GM19452 (cell line): ENCODE data around the gene LPCAT4.
"Not testable (repeated sequence)": the region's sequence is repeated elsewhere in the genome, so short reads cannot be mapped to it uniquely, and the experiment has no call there.

Source experiments
- ATAC-seq: cut with Tn5 transposase; IDR thresholded peaks from one replicate; pipeline ENCODE4 v1.9.1; 2021; ENCODE audit not compliant: unreplicated experiment

LPCAT4 gene

GRCh38 chr15:34364041-34364440, 3.0 kb downstream of the LPCAT4 start:
- ATAC-seq: no peak

DNA sequence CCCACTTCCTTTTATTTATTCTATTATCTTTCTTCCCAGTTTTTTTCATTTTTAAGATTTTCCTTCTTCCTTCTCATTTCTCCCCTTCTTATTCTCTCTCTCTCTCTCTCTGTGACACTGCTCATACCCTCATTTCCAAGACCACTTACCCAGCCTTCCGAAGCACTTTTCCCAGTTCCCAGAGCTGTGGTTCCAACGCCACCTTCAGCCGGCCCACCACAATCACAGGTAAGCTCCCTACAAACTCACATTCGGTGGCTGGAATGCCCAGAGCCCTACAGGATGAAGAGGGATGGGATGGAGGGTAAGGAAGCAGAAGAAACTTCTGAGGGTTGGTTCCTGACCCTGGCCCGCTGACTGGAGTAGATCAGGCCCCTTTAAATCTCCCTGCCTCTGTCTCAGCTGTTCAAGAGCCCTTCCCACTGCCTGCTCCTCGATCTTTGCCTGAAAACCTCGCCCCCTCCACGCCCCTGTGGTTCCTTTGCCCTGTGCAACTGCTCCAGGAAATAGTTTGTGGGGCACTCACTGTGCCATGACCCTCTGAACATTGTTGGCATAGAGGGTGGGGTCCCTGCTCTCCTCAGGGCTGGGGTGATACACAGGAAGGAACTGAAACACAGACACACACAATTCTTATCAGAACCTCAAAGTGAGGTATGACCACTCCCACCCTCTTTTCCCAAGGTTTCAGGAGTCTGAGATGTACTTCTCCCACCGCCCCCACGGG, 4.8 kb downstream of the LPCAT4 start:
- ATAC-seq: no peak

DNA sequence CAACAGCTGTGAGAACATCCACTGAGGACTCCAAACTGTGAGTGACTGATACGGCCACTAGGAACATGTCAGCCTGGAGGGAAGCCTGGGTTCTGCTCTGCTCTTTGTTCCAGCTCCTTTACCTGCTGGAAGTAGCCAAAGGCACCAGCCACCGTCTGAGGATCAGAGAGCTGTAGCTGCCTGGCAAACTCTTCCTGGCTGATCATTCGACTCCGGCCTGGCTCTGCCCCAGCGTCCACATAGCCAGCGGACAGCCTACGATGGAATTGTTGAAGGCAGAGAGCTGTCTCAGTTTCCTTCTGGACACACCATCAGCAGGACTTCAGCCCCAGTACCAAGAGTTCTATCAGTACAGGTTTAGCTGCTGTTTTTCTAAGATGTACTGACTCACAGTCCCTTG, 5.7 kb downstream of the LPCAT4 start:
- ATAC-seq: no peak

GRCh38 chr15:34360298-34360697, 6.7 kb downstream of the LPCAT4 start:
- ATAC-seq: no peak

- ATAC-seq: no peak
These were observed 7.6 kb downstream of the LPCAT4 start for GRCh38 chr15:34359416-34359815.

DNA sequence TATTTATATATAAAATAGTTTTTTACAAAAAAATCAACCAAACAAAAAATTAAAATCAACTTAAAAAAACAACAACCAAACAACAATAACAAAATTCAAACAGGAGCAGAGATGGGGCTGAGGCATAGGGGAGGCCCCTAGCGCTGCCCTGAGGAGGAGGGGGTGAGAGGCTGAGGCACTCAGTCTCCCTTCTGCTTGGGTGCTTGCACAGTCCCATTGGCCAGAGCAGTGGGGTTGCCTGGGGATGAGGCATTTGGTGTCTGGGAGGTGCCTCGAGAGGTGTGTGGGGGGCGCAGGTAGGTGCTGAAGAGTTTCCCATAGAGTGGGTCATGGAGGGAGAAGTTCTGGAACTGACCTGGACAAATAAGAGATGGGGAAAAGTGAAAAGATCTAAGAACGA, 8.0 kb downstream of the LPCAT4 start:
- no peak for ATAC-seq

GRCh38 chr15:34358367-34358766, 8.6 kb downstream of the LPCAT4 start:
- no peak for ATAC-seq

- no peak for ATAC-seq
These were observed 9.3 kb downstream of the LPCAT4 start for GRCh38 chr15:34357653-34358052.

DNA sequence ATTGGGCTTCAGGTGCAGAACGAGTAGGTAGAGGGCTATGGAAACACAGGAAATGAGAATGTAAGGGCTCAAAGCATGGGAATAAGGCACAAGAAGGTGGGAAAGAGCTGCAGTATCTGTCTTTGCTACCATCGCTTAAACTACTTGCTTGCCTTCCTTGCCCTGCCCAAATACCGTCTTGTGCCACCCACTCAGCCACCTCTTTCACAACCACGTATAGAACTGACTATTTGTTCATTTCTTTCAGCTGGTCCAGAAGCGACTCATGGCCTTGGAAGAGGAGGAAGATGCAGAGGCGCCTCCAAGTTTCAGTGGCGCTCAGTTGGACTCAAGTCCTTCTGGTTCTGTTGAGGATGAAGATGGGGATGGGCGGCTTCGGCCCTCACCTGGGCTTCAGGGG, 11.8 kb downstream of the LPCAT4 start:
- ATAC-seq: no peak

DNA sequence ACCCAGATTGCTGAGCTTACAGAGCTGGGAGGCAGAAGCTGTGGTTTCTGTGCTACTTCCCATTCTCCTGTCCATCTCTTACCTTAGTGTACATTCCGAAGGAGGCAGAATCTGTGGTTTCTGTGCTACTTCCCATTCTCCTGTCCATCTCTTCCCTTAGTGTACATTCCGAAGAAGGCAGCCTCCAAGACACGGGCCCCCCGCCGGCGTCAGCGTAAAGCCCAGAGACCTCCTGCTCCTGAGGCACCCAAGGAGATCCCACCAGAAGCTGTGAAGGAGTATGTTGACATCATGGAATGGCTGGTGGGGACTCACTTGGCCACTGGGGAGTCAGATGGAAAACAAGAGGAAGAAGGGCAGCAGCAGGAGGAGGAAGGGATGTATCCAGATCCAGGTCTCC, 12.7 kb downstream of the LPCAT4 start:
- no peak for ATAC-seq

DNA sequence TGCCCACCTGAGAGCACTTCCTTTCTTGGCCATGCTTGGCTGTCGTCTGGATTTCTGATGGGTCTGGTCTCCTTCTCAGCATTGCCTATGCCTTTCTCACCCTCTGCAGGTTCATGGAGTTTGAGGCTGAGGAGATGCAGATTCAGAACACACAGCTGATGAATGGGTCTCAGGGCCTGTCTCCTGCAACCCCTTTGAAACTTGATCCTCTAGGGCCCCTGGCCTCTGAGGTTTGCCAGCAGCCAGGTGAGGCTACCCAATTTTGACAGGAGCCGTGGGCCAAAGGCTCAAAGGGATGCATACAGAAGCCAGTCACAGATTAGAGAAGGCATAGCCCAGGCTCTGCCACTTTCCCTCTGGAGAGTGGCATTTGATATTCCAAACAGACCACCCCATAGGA, 13.4 kb downstream of the LPCAT4 start:
- ATAC-seq: no peak

- ATAC-seq: not testable (repeated sequence)
These were observed 14.0 kb downstream of the LPCAT4 start for GRCh38 chr15:34352996-34353395.

GRCh38 chr15:34349769-34350168, 17.2 kb downstream of the LPCAT4 start:
- ATAC-seq: no peak

DNA sequence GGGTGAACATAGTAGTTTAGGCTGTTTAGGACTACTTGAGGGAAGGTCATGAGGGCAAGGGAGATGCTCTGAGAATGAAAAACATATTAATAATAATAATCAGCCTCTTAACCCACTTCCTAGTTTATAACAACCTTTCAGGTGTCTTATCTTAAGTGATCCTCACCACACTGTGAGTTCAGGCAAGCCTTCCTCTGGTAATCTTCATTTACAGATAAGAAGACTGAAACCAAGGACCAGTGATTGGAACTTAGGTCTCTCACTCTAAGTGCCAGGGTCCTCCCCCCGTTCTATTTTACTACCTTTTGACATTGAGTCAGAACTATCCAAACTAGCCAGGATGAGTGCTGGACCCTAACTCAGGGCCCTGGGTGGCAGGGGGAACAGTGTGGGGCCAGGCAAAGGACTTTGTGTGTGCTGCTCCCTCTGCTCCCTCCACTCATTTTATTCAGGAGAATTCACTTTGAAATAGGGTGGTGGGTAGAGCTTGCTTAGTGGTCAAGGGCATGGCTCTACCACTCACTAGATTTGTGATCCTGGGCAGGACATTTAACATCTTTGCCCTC, 18.2 kb downstream of the LPCAT4 start:
- ATAC-seq: no peak

GRCh38 chr15:34347951-34348638, 18.9 kb downstream of the LPCAT4 start:
- no peak for ATAC-seq

DNA sequence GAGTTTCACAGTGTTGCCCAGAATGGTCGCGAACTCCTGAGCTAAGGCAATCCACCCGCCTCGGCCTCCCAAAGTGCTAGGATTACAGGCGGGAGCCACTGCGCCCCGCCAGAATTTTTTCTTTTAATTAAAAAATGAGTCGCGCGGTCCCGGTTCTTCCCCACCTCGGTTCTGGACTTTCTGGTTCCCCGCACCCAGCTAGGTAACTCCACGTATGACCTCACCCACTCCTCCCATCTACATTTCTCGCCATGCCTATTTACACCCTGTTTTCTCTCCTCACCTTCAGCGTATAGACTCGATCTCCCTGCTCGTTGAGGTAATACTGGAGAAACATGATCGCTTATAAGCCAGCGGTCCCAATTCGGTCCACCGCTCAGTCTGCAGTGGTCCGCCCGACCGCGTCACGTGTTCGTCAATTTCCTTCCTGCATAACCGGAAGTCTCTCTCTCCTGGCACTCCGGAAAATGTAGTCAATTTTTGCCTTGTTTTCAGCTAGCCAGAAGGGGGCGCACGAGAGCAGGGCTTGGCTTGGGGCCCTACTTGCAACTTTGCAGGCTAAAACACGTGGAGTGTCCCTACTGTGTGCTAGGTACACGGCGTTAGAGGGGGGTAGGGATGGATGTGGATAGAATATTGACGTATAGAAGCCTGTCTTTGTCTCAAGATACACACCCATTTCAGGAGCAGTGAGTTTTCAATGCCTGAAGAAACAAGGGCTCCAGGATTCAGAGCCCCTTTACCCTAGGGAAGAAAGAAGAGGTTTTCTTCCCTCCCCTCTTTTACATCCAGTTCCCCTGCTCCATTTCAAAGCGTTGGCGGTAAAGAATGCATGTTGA, 24.0 kb downstream of the LPCAT4 start, which contains the start of the genes NOP10 and NUTM1:
Gene NOP10, minus strand, starts transcription at position 400 of the 839 bp plus-strand sequence. Its CDS starts 63 bp downstream, at position 337.
Gene NUTM1, plus strand, starts transcription at position 579 of the 839 bp plus-strand sequence. CDS start 382 bp downstream, outside the sequence.
- peak; percentile 89 for ATAC-seq

- not testable (repeated sequence) for ATAC-seq
These were observed 24.7 kb downstream of the LPCAT4 start for GRCh38 chr15:34342213-34342736.

DNA sequence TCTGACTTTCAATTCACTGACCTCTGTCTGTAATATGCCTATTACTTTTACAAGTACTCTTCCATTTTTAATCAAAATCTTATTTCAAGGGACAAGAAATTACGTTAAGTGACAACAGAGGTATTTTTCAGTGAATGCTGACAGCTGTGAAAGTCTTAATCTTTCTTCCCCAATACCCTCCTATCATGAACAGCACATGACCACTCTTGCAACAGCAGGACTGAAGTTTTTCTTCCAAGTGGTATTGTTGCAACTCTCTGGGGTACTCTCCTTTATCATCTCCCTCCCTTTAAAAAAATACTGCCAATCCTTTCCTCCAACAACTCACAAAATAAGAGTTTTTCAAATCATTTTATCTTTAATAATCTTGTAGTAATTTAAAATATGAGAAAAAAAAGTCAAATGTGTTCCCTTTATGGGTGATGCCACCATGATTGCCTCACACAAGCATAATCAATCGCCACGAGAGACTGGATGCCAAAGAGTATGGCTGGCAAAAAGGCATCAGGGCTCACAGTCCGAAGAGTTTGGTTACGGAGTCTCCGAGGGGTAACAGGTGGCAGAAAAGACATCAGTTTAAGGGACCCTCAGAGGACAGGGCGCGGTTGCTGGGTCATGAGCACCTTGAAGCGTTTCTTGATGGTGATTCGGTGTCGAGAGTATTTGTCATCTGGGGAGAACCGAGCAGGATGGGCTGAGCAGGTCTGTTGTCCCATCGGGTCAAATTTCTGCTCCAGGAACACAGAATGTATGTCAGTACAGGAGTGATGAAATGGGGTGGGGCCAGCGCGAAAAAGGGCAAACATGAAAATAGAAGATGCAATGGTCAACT, 25.4 kb downstream of the LPCAT4 start:
- no peak for ATAC-seq

GRCh38 chr15:34339946-34340345, 27.1 kb downstream of the LPCAT4 start:
- no peak for ATAC-seq

DNA sequence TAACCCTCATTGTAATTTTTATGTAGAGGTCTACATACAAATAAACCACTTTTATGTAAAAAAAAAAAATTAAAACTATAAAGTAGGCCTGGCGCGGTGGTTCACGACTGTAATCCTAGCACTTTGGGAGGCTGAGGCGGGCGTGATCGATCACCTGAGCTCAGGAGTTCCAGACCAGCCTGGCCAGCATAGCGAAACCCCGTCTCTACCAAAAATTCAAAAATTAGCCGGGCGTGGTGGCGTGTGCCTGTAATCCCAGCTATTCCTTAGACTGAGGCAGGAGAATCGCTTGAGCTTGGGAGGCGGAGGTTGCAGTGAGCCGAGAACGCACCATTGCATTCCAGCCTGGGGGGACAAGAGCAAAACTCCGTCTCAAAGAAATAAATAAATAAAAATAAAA, 28.6 kb downstream of the LPCAT4 start:
- no peak for ATAC-seq
